ENCODE results near the gene TBC1D19. TPM values are rescaled to one million over a fixed set of nuclear protein-coding genes. Genes with fewer than 3 reads are reported as not detected.

TBC1D19 gene
- total RNA-seq, 4 donors from 2014 or later: 25.0 to 31.8 (median 31.4) TPM

- H3K9me3 ChIP-seq: no peaks in the 10 kb centered on the region
- H3K4me3 ChIP-seq (replicated peaks in 1 of 3): no peak overlapping the region
- intact Hi-C loops (cut with DNase I): no loop called here
- peaks cover 0 to 4% of the 10 kb centered on the region in 2 donors for H3K4me1 ChIP-seq
- H3K27me3 ChIP-seq: no peaks in the 10 kb centered on the region
- no peak for DNase-seq
- 79 to 83% methylated on average over 5 of the region's 5 CpGs for WGBS, 2 donors
- H3K27ac ChIP-seq: no peak overlapping the region
- TF ChIP-seq CTCF (IDR thresholded peaks at IDR 0.05) (no peak), POLR2A (IDR thresholded peaks at IDR 0.05) (no peak)
- no peaks in the 10 kb centered on the region for H3K36me3 ChIP-seq
Measured at GRCh38 chr4:26782830-26783202, 198.9 kb downstream of the TBC1D19 start.

- TF ChIP-seq POLR2A (IDR thresholded peaks at IDR 0.05): no peak
- no peak for TF ChIP-seq CTCF (IDR thresholded peaks at IDR 0.05)
- Histone ChIP-seq H3K9me3 (no peaks in the 10 kb centered on the region), H3K4me1 (peaks cover 0 to 14% of the 10 kb centered on the region in 2 donors), H3K27ac (no peak overlapping the region), H3K4me3 (replicated peaks in 1 of 3) (no peak overlapping the region), H3K27me3 (no peaks in the 10 kb centered on the region), H3K36me3 (no peaks in the 10 kb centered on the region)
- DNase-seq: no peak
- intact Hi-C loops (cut with DNase I): no loop called here
- 97 to 100% methylated on average over 1 of the region's 1 CpG for WGBS, 2 donors
Measured at GRCh38 chr4:26784207-26784865, 200.5 kb downstream of the TBC1D19 start.

GRCh38 chr4:26785312-26785711 is 201.4 kb downstream of the TBC1D19 start:
- no peak overlapping the region for H3K27ac ChIP-seq
- H3K27me3 ChIP-seq: no peaks in the 10 kb centered on the region
- H3K4me1 ChIP-seq: peaks cover 0 to 14% of the 10 kb centered on the region in 2 donors
- DNase-seq: no peak
- H3K9me3 ChIP-seq: no peaks in the 10 kb centered on the region
- 85 to 92% methylated on average over 4 of the region's 4 CpGs for WGBS, 2 donors
- H3K4me3 ChIP-seq (replicated peaks in 1 of 3): no peak overlapping the region
- intact Hi-C loops (cut with DNase I): no loop called here
- no peak for TF ChIP-seq POLR2A (IDR thresholded peaks at IDR 0.05)
- TF ChIP-seq CTCF (IDR thresholded peaks at IDR 0.05): no peak
- no peaks in the 10 kb centered on the region for H3K36me3 ChIP-seq

- Histone ChIP-seq H3K4me1 (peaks cover 0 to 14% of the 10 kb centered on the region in 2 donors), H3K27me3 (no peaks in the 10 kb centered on the region), H3K4me3 (replicated peaks in 1 of 3) (no peak overlapping the region), H3K9me3 (no peaks in the 10 kb centered on the region), H3K27ac (no peak overlapping the region), H3K36me3 (no peaks in the 10 kb centered on the region)
- TF ChIP-seq CTCF (IDR thresholded peaks at IDR 0.05) (no peak), POLR2A (IDR thresholded peaks at IDR 0.05) (no peak)
- 66 to 75% methylated on average over 2 of the region's 2 CpGs for WGBS, 2 donors
- intact Hi-C loops (cut with DNase I): no loop called here
- no peak for DNase-seq
Measured at GRCh38 chr4:26785810-26786209, 201.9 kb downstream of the TBC1D19 start.

GRCh38 chr4:26786916-26787315 is 203.0 kb downstream of the TBC1D19 start:
- no peaks in the 10 kb centered on the region for H3K27me3 ChIP-seq
- no peak for TF ChIP-seq CTCF (IDR thresholded peaks at IDR 0.05)
- TF ChIP-seq POLR2A (IDR thresholded peaks at IDR 0.05): no peak
- no peaks in the 10 kb centered on the region for H3K9me3 ChIP-seq
- no peak overlapping the region for H3K27ac ChIP-seq
- intact Hi-C loops (cut with DNase I): no loop called here
- no peak overlapping the region for H3K4me3 ChIP-seq (replicated peaks in 1 of 3)
- no peak for DNase-seq
- WGBS, 2 donors: 82 to 83% methylated on average over 3 of the region's 3 CpGs
- peaks cover 0 to 14% of the 10 kb centered on the region in 2 donors for H3K4me1 ChIP-seq
- no peaks in the 10 kb centered on the region for H3K36me3 ChIP-seq

All from thyroid gland (tissue), 4 donors.